PC-3 (cell line): ENCODE data around the gene RIPOR3.

Source experiments
- EZH2phosphoT487 ChIP-seq: fragments of 300-600 bp; sonication (generic); IDR thresholded peaks from 2 replicates; pipeline ENCODE4 v1.6.1; 2018; ENCODE audit warnings: mild to moderate bottlenecking, antibody characterized with exemption, low read length, borderline replicate concordance
- TF ChIP-seq, protein P1 (sequence below): fragments of 300-600 bp; sonication (generic); conservative IDR thresholded peaks from 2 replicates; pipeline ENCODE4 v1.5.1; 2017; ENCODE audit warnings: antibody characterized with exemption, low read depth, mild to moderate bottlenecking, low read length

- TF ChIP-seq, protein P1, sequence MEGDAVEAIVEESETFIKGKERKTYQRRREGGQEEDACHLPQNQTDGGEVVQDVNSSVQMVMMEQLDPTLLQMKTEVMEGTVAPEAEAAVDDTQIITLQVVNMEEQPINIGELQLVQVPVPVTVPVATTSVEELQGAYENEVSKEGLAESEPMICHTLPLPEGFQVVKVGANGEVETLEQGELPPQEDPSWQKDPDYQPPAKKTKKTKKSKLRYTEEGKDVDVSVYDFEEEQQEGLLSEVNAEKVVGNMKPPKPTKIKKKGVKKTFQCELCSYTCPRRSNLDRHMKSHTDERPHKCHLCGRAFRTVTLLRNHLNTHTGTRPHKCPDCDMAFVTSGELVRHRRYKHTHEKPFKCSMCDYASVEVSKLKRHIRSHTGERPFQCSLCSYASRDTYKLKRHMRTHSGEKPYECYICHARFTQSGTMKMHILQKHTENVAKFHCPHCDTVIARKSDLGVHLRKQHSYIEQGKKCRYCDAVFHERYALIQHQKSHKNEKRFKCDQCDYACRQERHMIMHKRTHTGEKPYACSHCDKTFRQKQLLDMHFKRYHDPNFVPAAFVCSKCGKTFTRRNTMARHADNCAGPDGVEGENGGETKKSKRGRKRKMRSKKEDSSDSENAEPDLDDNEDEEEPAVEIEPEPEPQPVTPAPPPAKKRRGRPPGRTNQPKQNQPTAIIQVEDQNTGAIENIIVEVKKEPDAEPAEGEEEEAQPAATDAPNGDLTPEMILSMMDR: no peak
- no peak for TF ChIP-seq EZH2phosphoT487
These were observed 1.3 kb downstream of the RIPOR3 start for GRCh38 chr20:50689864-50690649.
